HepG2 (cell line): ENCODE data around the gene PHACTR1. TPM values are rescaled to one million over a fixed set of nuclear protein-coding genes. Genes with fewer than 3 reads are reported as not detected.

Experiments
- ATAC-seq: fragments of 200-7000 bp; cut with Tn5 transposase; 3 replicates; pipeline ENCODE4 v1.9.1; 2020; ENCODE audit warnings: mild to moderate bottlenecking, moderate library complexity
- BruUV-seq: library from RNA; stranded (reverse); fragments of 400-500 nt; replicated peaks from 2 replicates; lab custom pipeline; 2021; lab: Mats Ljungman, UMichigan
- CTCF ChIA-PET: fragments of 300-600 bp; formaldehyde crosslinking; extraction: SDS; loops from one replicate; lab custom pipeline; 2021; ENCODE audit warnings: low total read pairs, inconsistent platforms, low intra/inter-chr PET ratio; lab: Yijun Ruan, JAX
- POLR2A ChIA-PET: fragments of 350-600 bp; sonication (Branson Sonifier 250); formaldehyde crosslinking; loops from one replicate; lab custom pipeline; 2020; ENCODE audit warnings: antibody characterized with exemption, inconsistent platforms; lab: Yijun Ruan, JAX
- DNase-seq: peaks from one replicate; pipeline ENCODE4 v3.0.0-alpha.2; 2015; ENCODE audit warnings: low spot score
- FAIRE-seq: peaks from 3 replicates; lab custom pipeline; 2011; peaks lifted over from hg19 to GRCh38; lab: Jason Lieb, UNC
- H2AFZ ChIP-seq: one replicate; pipeline ENCODE4 v1.6.1; 2011; ENCODE audit warnings: low read length, inconsistent platforms
- H3K27ac ChIP-seq: fragments of 300-600 bp; 3 replicates; pipeline ENCODE4 v1.8.0; 2011; ENCODE audit warnings: mixed run types, mild to moderate bottlenecking, mixed read lengths, low read length, inconsistent platforms; ENCODE audit not compliant: insufficient read depth; ENCODE audit errors: extremely low read length
- H3K27me3 ChIP-seq, 2 experiments: fragments of 200-600 bp in 1 of 2; 2 replicates in 1 of 2; 3 replicates in 1 of 2; pipeline versions ENCODE4 v1.6.0 to v1.8.0; 2011; ENCODE audit warnings: low read length in 2 of 2, mild to moderate bottlenecking in 2 of 2, moderate library complexity in 2 of 2, inconsistent platforms in 1 of 2; ENCODE audit not compliant: insufficient read depth in 2 of 2, control insufficient read depth in 1 of 2
- H3K36me3 ChIP-seq, 2 experiments: fragments of 200-600 bp in 1 of 2; replicated peaks in 1 of 2; 2 replicates in 1 of 2; 3 replicates in 1 of 2; pipeline versions ENCODE4 v1.5.1 to v1.8.0; 2011; ENCODE audit warnings: low read length in 2 of 2, inconsistent platforms in 1 of 2; ENCODE audit not compliant: insufficient read depth in 2 of 2, control insufficient read depth in 1 of 2
- H3K4me1 ChIP-seq: 2 replicates; pipeline ENCODE4 v1.5.1; 2012; ENCODE audit warnings: low read length, inconsistent platforms; ENCODE audit not compliant: insufficient read depth
- H3K4me2 ChIP-seq: 2 replicates; pipeline ENCODE4 v1.6.0; 2011; ENCODE audit warnings: low read depth, low read length, inconsistent platforms
- H3K4me3 ChIP-seq, 3 experiments: fragments of 200-600 bp in 1 of 3; sonication (generic), shearing (Covaris generic) in 1 of 3; replicated peaks in 1 of 3; 2 replicates each; pipeline ENCODE4 v1.5.1; 2011 to 2016; ENCODE audit warnings: low read length in 3 of 3, inconsistent platforms in 2 of 3, low read depth in 2 of 3, mild to moderate bottlenecking in 2 of 3, control low read depth in 1 of 3, mixed read lengths in 1 of 3; ENCODE audit not compliant: insufficient read depth in 1 of 3
- H3K79me2 ChIP-seq: one replicate; pipeline ENCODE4 v1.6.1; 2011; ENCODE audit warnings: low read length, inconsistent platforms; ENCODE audit not compliant: insufficient read depth
- H3K9ac ChIP-seq: 2 replicates; pipeline ENCODE4 v1.6.0; 2011; ENCODE audit warnings: mild to moderate bottlenecking, low read depth, low read length, inconsistent platforms; ENCODE audit not compliant: insufficient read depth
- H3K9me3 ChIP-seq: 2 replicates; pipeline ENCODE4 v1.5.1; 2012; ENCODE audit warnings: mild to moderate bottlenecking, low read length
- H4K20me1 ChIP-seq: 2 replicates; pipeline ENCODE4 v1.6.0; 2011; ENCODE audit warnings: inconsistent platforms, mild to moderate bottlenecking, low read length, moderate library complexity; ENCODE audit not compliant: insufficient read depth
- ATF4 ChIP-seq, 2 experiments: fragments of 450-650 bp in 1 of 2; sonication (generic) in 1 of 2; formaldehyde crosslinking; IDR thresholded peaks; 2 replicates each; pipeline versions ENCODE4 v1.5.0 to v1.8.0; 2020 to 2022; ENCODE audit warnings: mild to moderate bottlenecking in 1 of 2, missing genetic modification reagents in 1 of 2
- BRCA1 ChIP-seq: sonication (generic); formaldehyde crosslinking; IDR thresholded peaks from 2 replicates; pipeline ENCODE4 v1.4.0; 2020; ENCODE audit warnings: missing genetic modification reagents
- BRD4 ChIP-seq: sonication (generic); formaldehyde crosslinking; IDR thresholded peaks from 2 replicates; pipeline ENCODE4 v1.4.0; 2020; ENCODE audit warnings: missing genetic modification reagents
- CHD4 ChIP-seq: fragments of 200-600 bp; sonication (generic); IDR thresholded peaks from 2 replicates; pipeline ENCODE4 v1.7.0; 2017; ENCODE audit warnings: mild to moderate bottlenecking, low read length, borderline replicate concordance
- ELK4 ChIP-seq: sonication (generic); formaldehyde crosslinking; IDR thresholded peaks from 2 replicates; pipeline ENCODE4 v1.9.0; 2021; ENCODE audit warnings: missing genetic modification reagents, borderline replicate concordance
- FOXK2 ChIP-seq: fragments of 450-650 bp; IDR thresholded peaks from 2 replicates; pipeline ENCODE4 v1.6.1; 2016
- ISX ChIP-seq: sonication (generic); formaldehyde crosslinking; conservative IDR thresholded peaks from 2 replicates; pipeline ENCODE4 v1.5.0; 2020; ENCODE audit warnings: missing genetic modification reagents
- KAT2B ChIP-seq: fragments of 150-350 bp; IDR thresholded peaks from 2 replicates; pipeline ENCODE4 v1.6.1; 2014; ENCODE audit warnings: low read depth, low read length, borderline replicate concordance
- MBNL3 ChIP-seq: fragments of 250-450 bp; sonication (Bioruptor Pico); conservative IDR thresholded peaks from 2 replicates; pipeline ENCODE4 v1.8.0; 2022; ENCODE audit warnings: mild to moderate bottlenecking, inconsistent platforms
- NFRKB ChIP-seq: fragments of 450-650 bp; IDR thresholded peaks from 2 replicates; pipeline ENCODE4 v1.6.1; 2017
- NONO ChIP-seq, 2 experiments: fragments of 450-650 bp in 1 of 2; sonication (generic) in 1 of 2; formaldehyde crosslinking in 1 of 2; IDR thresholded peaks in 1 of 2; conservative IDR thresholded peaks in 1 of 2; 2 replicates each; pipeline versions ENCODE4 v1.6.1 to v1.8.0; 2017 to 2022; ENCODE audit warnings: mild to moderate bottlenecking in 1 of 2, missing genetic modification reagents in 1 of 2, moderate library complexity in 1 of 2
- NR1H2 ChIP-seq: sonication (generic); formaldehyde crosslinking; IDR thresholded peaks from 2 replicates; pipeline ENCODE4 v1.8.1; 2022; ENCODE audit warnings: low read depth, missing genetic modification reagents, borderline replicate concordance
- SRF ChIP-seq: IDR thresholded peaks from 2 replicates; pipeline ENCODE4 v1.6.1; 2011; ENCODE audit warnings: mild to moderate bottlenecking, low read depth, low read length, moderate library complexity
- TEAD3 ChIP-seq: optimal IDR thresholded peaks from 2 replicates; pipeline ENCODE3; 2016; ENCODE audit warnings: borderline replicate concordance
- ZBTB1 ChIP-seq: sonication (generic); formaldehyde crosslinking; IDR thresholded peaks from 2 replicates; pipeline ENCODE4 v1.4.0; 2020; ENCODE audit warnings: missing genetic modification reagents, borderline replicate concordance
- ZNF276 ChIP-seq: sonication (generic); formaldehyde crosslinking; IDR thresholded peaks from 2 replicates; pipeline ENCODE4 v1.4.0; 2020; ENCODE audit warnings: mild to moderate bottlenecking, low read depth, missing genetic modification reagents
- ZNF3 ChIP-seq: IDR thresholded peaks from 2 replicates; pipeline ENCODE4 v1.7.0; 2017; ENCODE audit warnings: inconsistent platforms
- WGBS: methylation state at CpG from one replicate; pipeline ENCODE4 v1.1.6; 2017; ENCODE audit warnings: low lambda C conversion rate; 5-methylcytosine and 5-hydroxymethylcytosine counted together
- in situ Hi-C: cut with HindIII; loops from 2 replicates; pipeline ENCODE4 v1.10.0; 2017; ENCODE audit warnings: low pct_unique_long_range_greater_than_20kb; ENCODE audit not compliant: extremely low pct_ligation_motif_present
- intact Hi-C: fragments of 100-400 bp; cut with micrococcal nuclease; formaldehyde crosslinking; loops from one replicate; pipeline ENCODE4 v1.10.0; 2022; ENCODE audit not compliant: unreplicated experiment
- polyA plus RNA-seq, 8 experiments: library from polyadenylated mRNA; depleted of rRNA in 3 of 8; stranded (reverse) in 7 of 8; unstranded in 1 of 8; fragments of >200 nt; fragmentation: Illumina TruSeq in 4 of 8; extraction: Trizol in 4 of 8; gene quantifications; 2 replicates each; pipeline versions ENCODE4 v1.2.1 to v1.2.3, GENCODE V29; 2011 to 2016; ENCODE audit warnings: low read depth in 4 of 8, missing spikeins in 1 of 8, mixed read lengths in 1 of 8; ENCODE audit not compliant: insufficient read depth in 1 of 8
- total RNA-seq, 5 experiments: library from RNA; depleted of rRNA; stranded (reverse); fragments of >200 nt; fragmentation: Illumina TruSeq; extraction: Trizol; gene quantifications; 2 replicates each; pipeline ENCODE4 v1.2.3, GENCODE V29; 2016; ENCODE audit warnings: low read depth in 1 of 5
- TF ChIP-seq, protein P1 (sequence below): sonication (generic); formaldehyde crosslinking; IDR thresholded peaks from 2 replicates; pipeline ENCODE4 v1.8.1; 2023; ENCODE audit warnings: mild to moderate bottlenecking, missing genetic modification reagents, borderline replicate concordance

PHACTR1 gene
- total and polyA plus RNA-seq, 2 of the 13 experiments (the other 11 are each of a cell fraction or from before 2014, with no cell fraction given), result 0.09 TPM; not detected in 1

- POLR2A ChIA-PET, result no interaction called here
- WGBS, result 22% methylated on average over 1 of the region's 1 CpG
These were observed 7.5 kb upstream of the PHACTR1 start for GRCh38 chr6:12709116-12709515.

More at GRCh38 chr6:12709116-12709515, 7.5 kb upstream of the PHACTR1 start:
- Histone ChIP-seq H4K20me1 (no peaks in the 10 kb centered on the region), H3K4me3 (no peak overlapping the region), H3K27ac (no peak overlapping the region), H3K9me3 (no peaks in the 10 kb centered on the region), H2AFZ (no peak overlapping the region), H3K4me2 (no peak overlapping the region), H3K4me1 (no peaks in the 10 kb centered on the region), H3K9ac (no peak overlapping the region), H3K36me3 (no peaks in the 10 kb centered on the region), H3K27me3 (no peaks in the 10 kb centered on the region)
- FAIRE-seq (no peak), ATAC-seq (no peak), DNase-seq (no peak)
- intact Hi-C loops, result no loop called here
- CTCF ChIA-PET, result no interaction called here
- TF ChIP-seq TEAD3 (CRISPR knock-in tag) (no peak), ATF4 (CRISPR knock-in tag; IDR thresholded peaks at IDR 0.05) (no peak), CHD4 (no peak), ISX (CRISPR knock-in tag) (no peak), ZBTB1 (CRISPR knock-in tag) (no peak), SRF (no peak), ELK4 (CRISPR knock-in tag) (no peak), BRCA1 (CRISPR knock-in tag) (no peak), BRD4 (CRISPR knock-in tag) (no peak), KAT2B (no peak), ZNF3 (CRISPR knock-in tag) (no peak), NFRKB (no peak), FOXK2 (no peak), NR1H2 (no peak), ZNF276 (CRISPR knock-in tag) (no peak), NONO (IDR thresholded peaks at IDR 0.05) (no peak), NONO (CRISPR knock-in tag; conservative IDR thresholded peaks at IDR 0.05) (no peak), MBNL3 (no peak)
- TF ChIP-seq, protein P1, sequence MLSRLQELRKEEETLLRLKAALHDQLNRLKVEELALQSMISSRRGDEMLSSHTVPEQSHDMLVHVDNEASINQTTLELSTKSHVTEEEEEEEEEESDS (CRISPR knock-in tag), result no peak
- TF ChIP-seq, all 625 proteins: peak for 0
- in situ Hi-C loops, result no loop called here
- BruUV-seq, result no TSS peak
- no peaks in the 10 kb centered on the region for H3K79me2 ChIP-seq
